ENCODE measurements around the gene REPS2. TPM values are rescaled to one million over a fixed set of nuclear protein-coding genes. Genes with fewer than 3 reads are reported as not detected.

REPS2 gene
- total and polyA plus RNA-seq, 2 experiments from 2014 or later: 1.2 to 4.4 TPM

- no peak overlapping the region for H3K4me3 ChIP-seq
- no peak overlapping the region for H2AFZ ChIP-seq
- H3F3A ChIP-seq (replicated peaks; ENCODE audit: low read depth): no peaks in the 10 kb centered on the region
- H3K9me2 ChIP-seq (ENCODE audit: insufficient read depth): no peaks in the 10 kb centered on the region
- no peaks in the 10 kb centered on the region for H3K36me3 ChIP-seq (ENCODE audit: insufficient read depth)
- H3K79me2 ChIP-seq (replicated peaks; ENCODE audit: insufficient read depth): no peaks in the 10 kb centered on the region
- TF ChIP-seq CREB1 (CRISPR knock-in tag; IDR thresholded peaks at IDR 0.05; ENCODE audit: low read depth) (no peak), POLR2AphosphoS5 (IDR thresholded peaks at IDR 0.05; ENCODE audit: low read depth) (no peak), EZH2 (IDR thresholded peaks at IDR 0.05; ENCODE audit: low read depth, unreplicated experiment) (no peak), REST (IDR thresholded peaks at IDR 0.05; ENCODE audit: unreplicated experiment) (no peak), ETS1 (IDR thresholded peaks at IDR 0.05) (no peak), ZNF462 (CRISPR knock-in tag; IDR thresholded peaks at IDR 0.05) (no peak), JUNB (IDR thresholded peaks at IDR 0.05; ENCODE audit: unreplicated experiment) (no peak), STAT1 (IDR thresholded peaks at IDR 0.05; ENCODE audit: unreplicated experiment) (no peak)
- Mint-ChIP-seq H3K4me1 (peaks cover 3% of the 10 kb centered on the region; the same call in 1 of the 3 replicates), H3K27ac (no peak overlapping the region), H3K27me3 (ENCODE audit: insufficient read depth, low read depth, poor library complexity) (no peaks in the 10 kb centered on the region), H3K36me3 (ENCODE audit: low read depth) (no peaks in the 10 kb centered on the region), H3K9me3 (no peaks in the 10 kb centered on the region), H3K4me3 (no peak overlapping the region)
- no peak for DNase-seq (ENCODE audit: low spot score)
- no peak overlapping the region for H3K27ac ChIP-seq (ENCODE audit: low read depth)
- no peak overlapping the region for H3K4me2 ChIP-seq
- H3K4me1 ChIP-seq (ENCODE audit: insufficient read depth): no peaks in the 10 kb centered on the region
- no peaks in the 10 kb centered on the region for H3K27me3 ChIP-seq (ENCODE audit: insufficient read depth)
- H4K20me1 ChIP-seq (replicated peaks; ENCODE audit: insufficient read depth): no peaks in the 10 kb centered on the region
- ATAC-seq: no peak
Observed at GRCh38 chrX:17027931-17028330, 81.5 kb downstream of the REPS2 start.

Data from GM23338 (cell line).